Nephron progenitor cell (in vitro differentiated cells): ENCODE measurements around the gene NR2F1.
"Not testable (repeated sequence)": the region's sequence is repeated elsewhere in the genome, so short reads cannot be mapped to it uniquely, and the experiment has no call there.

Experiments used
- DNase-seq: peaks from one replicate; pipeline ENCODE4 v3.0.0; 2021
- H3K27ac Mint-ChIP-seq: 2 replicates; pipeline ENCODE4 v1.8.0; 2021; ENCODE audit warnings: mild to moderate bottlenecking, moderate library complexity, mixed read lengths
- H3K27me3 Mint-ChIP-seq: 2 replicates; pipeline ENCODE4 v1.8.0; 2021; ENCODE audit warnings: mild to moderate bottlenecking, low read depth, mixed read lengths; ENCODE audit not compliant: poor library complexity
- H3K36me3 Mint-ChIP-seq: 2 replicates; pipeline ENCODE4 v1.8.0; 2021; ENCODE audit warnings: low read depth, mixed read lengths
- H3K4me1 Mint-ChIP-seq: 2 replicates; pipeline ENCODE4 v1.8.0; 2021; ENCODE audit warnings: mixed read lengths
- H3K4me3 Mint-ChIP-seq: 2 replicates; pipeline ENCODE4 v1.8.0; 2021; ENCODE audit warnings: mild to moderate bottlenecking, moderate library complexity, mixed read lengths
- H3K9me3 Mint-ChIP-seq: 2 replicates; pipeline ENCODE4 v1.8.0; 2021; ENCODE audit warnings: mild to moderate bottlenecking, moderate library complexity, mixed read lengths
- CTCF ChIP-seq: fragments of 200-600 bp; sonication (generic); IDR thresholded peaks from 2 replicates; pipeline ENCODE4 v1.5.0; 2021; ENCODE audit warnings: antibody characterized with exemption

Gene NR2F1

GRCh38 chr5:93582677-93583438, at the start of gene NR2F1:
TSS of gene NR2F1 (plus strand) at chr5:93583222. CDS start at chr5:93585024, 1,802 bp downstream.
- Mint-ChIP-seq H3K4me3 (peak within 1 kb of the TSS; percentile 94), H3K9me3 (no peaks in the 10 kb centered on the region), H3K36me3 (peaks cover 22% of the 10 kb centered on the region), H3K27ac (no peak within 1 kb of the TSS), H3K27me3 (peaks cover 10% of the 10 kb centered on the region), H3K4me1 (peaks cover 27% of the 10 kb centered on the region)
- TF ChIP-seq CTCF = no peak
- DNase-seq = peak; percentile 80

- Mint-ChIP-seq H3K36me3 (peaks cover 87% of the 10 kb centered on the region), H3K27me3 (peaks cover 66% of the 10 kb centered on the region), H3K9me3 (peaks cover 5% of the 10 kb centered on the region), H3K4me3 (no peak overlapping the region), H3K4me1 (peaks cover 6% of the 10 kb centered on the region), H3K27ac (no peak overlapping the region)
- no peak for TF ChIP-seq CTCF
- no peak for DNase-seq
Observed at GRCh38 chr5:93545872-93546271, 37.1 kb upstream of the NR2F1 start.

DNA sequence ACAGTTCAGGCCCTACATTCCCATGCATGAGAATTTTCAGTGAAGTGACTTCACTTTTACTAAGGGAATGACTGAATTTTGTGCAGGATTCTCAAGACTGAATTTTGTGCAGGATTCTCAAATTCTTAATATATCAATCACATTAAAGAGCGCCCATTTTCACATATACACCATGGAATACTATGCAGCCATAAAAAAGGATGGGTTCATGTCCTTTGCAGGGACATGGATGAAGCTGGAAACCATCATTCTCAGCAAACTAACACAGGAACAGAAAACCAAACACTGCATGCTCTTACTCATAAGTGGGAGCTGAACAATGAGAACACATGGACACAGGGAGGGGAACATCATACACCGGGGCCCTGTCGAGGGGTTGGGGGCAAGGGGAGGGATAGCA, 33.4 kb upstream of the NR2F1 start:
- not testable (repeated sequence) for H3K27ac Mint-ChIP-seq, H3K4me1 Mint-ChIP-seq, H3K4me3 Mint-ChIP-seq, DNase-seq, H3K9me3 Mint-ChIP-seq
- H3K27me3 Mint-ChIP-seq = peaks cover 70% of the 10 kb centered on the region
- H3K36me3 Mint-ChIP-seq = peaks cover 84% of the 10 kb centered on the region

DNA sequence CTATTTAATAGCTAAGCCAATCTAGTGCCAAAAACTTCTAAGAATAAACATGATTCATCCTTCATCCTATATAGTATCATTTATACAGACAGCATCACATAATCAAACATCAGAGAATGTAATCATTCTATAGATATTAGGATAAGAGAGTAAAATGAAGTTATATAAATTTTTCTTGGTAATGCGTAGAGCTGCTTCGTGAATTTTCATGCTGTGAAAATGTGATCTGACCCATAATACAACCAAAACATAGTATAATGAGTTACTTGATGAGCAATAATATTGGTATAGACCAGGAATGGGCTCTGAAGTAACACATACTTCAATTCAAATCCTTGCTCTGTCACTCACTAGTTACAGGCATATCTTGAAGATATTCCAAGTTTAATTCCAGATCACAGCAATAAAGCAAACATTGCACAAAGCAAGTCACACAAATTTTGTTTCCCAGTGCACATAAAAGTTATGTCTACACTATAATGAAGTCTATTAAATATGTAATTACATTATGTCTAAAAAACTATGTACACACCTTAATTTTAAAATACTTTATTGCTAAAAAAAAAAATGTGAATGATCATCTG, 25.9 kb upstream of the NR2F1 start:
- Mint-ChIP-seq H3K4me1 (no peaks in the 10 kb centered on the region), H3K27me3 (peaks cover 73% of the 10 kb centered on the region), H3K9me3 (peaks cover 15% of the 10 kb centered on the region), H3K27ac (no peak overlapping the region), H3K36me3 (peaks cover 93% of the 10 kb centered on the region), H3K4me3 (no peak overlapping the region)
- no peak for DNase-seq
- no peak for TF ChIP-seq CTCF

GRCh38 chr5:93566091-93566490, 16.9 kb upstream of the NR2F1 start:
- peaks cover 45% of the 10 kb centered on the region for H3K36me3 Mint-ChIP-seq
- H3K4me1 Mint-ChIP-seq = peaks cover 32% of the 10 kb centered on the region
- H3K4me3 Mint-ChIP-seq = no peak overlapping the region
- peaks cover 55% of the 10 kb centered on the region for H3K27me3 Mint-ChIP-seq
- TF ChIP-seq CTCF = no peak
- H3K27ac Mint-ChIP-seq = no peak overlapping the region
- DNase-seq = no peak
- H3K9me3 Mint-ChIP-seq = peaks cover 6% of the 10 kb centered on the region

DNA sequence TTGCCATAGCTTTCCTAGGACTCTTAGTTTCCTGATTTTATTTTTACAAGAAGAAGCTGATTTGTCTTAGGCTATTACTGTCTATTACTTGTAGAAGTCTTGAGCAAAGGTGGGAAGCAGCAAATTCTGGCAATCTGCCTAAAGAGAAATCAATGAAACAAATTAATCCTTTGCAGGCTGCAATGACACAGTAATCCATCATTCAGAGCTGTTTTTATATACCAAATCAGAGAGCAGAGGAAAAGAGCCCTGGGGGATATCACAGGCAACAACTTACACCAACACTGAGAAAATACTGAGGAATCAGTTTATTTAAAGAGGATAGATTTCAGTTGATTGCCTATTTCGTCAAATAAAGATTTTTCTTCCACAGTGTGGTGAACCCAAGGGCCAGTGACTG, 15.6 kb upstream of the NR2F1 start:
- peaks cover 65% of the 10 kb centered on the region for H3K27me3 Mint-ChIP-seq
- H3K9me3 Mint-ChIP-seq = peaks cover 6% of the 10 kb centered on the region
- H3K4me3 Mint-ChIP-seq = no peak overlapping the region
- TF ChIP-seq CTCF = no peak
- H3K27ac Mint-ChIP-seq = no peak overlapping the region
- peaks cover 32% of the 10 kb centered on the region for H3K36me3 Mint-ChIP-seq
- peaks cover 44% of the 10 kb centered on the region for H3K4me1 Mint-ChIP-seq
- no peak for DNase-seq
